HG03439 (cell line): ENCODE results near the gene ATP9A.
"Not testable (repeated sequence)": the region's sequence is repeated elsewhere in the genome, so short reads cannot be mapped to it uniquely, and the experiment has no call there.

Experiments used
- ATAC-seq: cut with Tn5 transposase; IDR thresholded peaks from one replicate; pipeline ENCODE4 v1.9.1; 2021; ENCODE audit warnings: mild to moderate bottlenecking, moderate library complexity; ENCODE audit not compliant: unreplicated experiment

Gene ATP9A

GRCh38 chr20:51728737-51729136 lies 39.5 kb downstream of the ATP9A start:
- no peak for ATAC-seq

GRCh38 chr20:51727872-51728271 lies 40.3 kb downstream of the ATP9A start:
- no peak for ATAC-seq

GRCh38 chr20:51725584-51726176 lies 42.5 kb downstream of the ATP9A start:
- ATAC-seq, result no peak

- ATAC-seq, result not testable (repeated sequence)
These were observed 45.2 kb downstream of the ATP9A start for GRCh38 chr20:51723026-51723425.

- ATAC-seq, result not testable (repeated sequence)
These were observed 45.9 kb downstream of the ATP9A start for GRCh38 chr20:51722246-51722645.

GRCh38 chr20:51720854-51721253 lies 47.3 kb downstream of the ATP9A start:
- ATAC-seq, result no peak

- ATAC-seq, result no peak
These were observed 47.8 kb downstream of the ATP9A start for GRCh38 chr20:51720384-51720783.

- ATAC-seq, result no peak
These were observed 52.4 kb downstream of the ATP9A start for GRCh38 chr20:51715856-51716185.

GRCh38 chr20:51715163-51715855 lies 52.9 kb downstream of the ATP9A start:
- ATAC-seq, result no peak

GRCh38 chr20:51713213-51713598 lies 55.0 kb downstream of the ATP9A start:
- no peak for ATAC-seq

GRCh38 chr20:51712501-51713212 lies 55.5 kb downstream of the ATP9A start:
- no peak for ATAC-seq

GRCh38 chr20:51711426-51711825 lies 56.8 kb downstream of the ATP9A start:
- ATAC-seq, result no peak

- no peak for ATAC-seq
These were observed 57.8 kb downstream of the ATP9A start for GRCh38 chr20:51710361-51710894.

- no peak for ATAC-seq
These were observed 62.8 kb downstream of the ATP9A start for GRCh38 chr20:51705400-51705799.

- no peak for ATAC-seq
These were observed 64.5 kb downstream of the ATP9A start for GRCh38 chr20:51703400-51704287.

GRCh38 chr20:51702556-51702955 lies 65.6 kb downstream of the ATP9A start:
- no peak for ATAC-seq

- no peak for ATAC-seq
These were observed 67.3 kb downstream of the ATP9A start for GRCh38 chr20:51700809-51701285.

GRCh38 chr20:51698252-51698651 lies 69.9 kb downstream of the ATP9A start:
- ATAC-seq, result no peak

GRCh38 chr20:51697096-51697826 lies 70.9 kb downstream of the ATP9A start:
- no peak for ATAC-seq
